ENCODE data around the gene KRT71.

DNA sequence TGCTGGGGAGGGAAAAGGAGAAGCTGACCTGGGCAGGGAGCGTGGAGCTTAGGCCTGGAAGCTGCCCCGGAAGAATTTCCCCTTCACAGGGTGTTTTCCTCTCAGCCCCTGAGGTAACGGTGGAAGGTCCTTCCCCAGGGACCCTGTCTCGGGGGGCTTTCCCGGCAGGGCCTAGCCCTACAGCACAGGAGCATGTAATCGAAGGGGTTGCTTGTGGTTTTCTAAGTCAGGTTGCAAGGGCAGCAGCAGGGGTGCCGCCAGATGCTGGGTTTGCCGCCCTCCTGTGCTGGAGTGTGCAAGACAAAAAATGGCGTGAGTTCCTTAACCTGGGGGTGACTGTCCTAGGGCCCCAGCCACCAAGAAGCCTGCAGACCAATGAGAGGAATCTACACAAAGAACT is 22.3 kb upstream of the KRT71 start:
- TF ChIP-seq CTCF (IDR thresholded peaks at IDR 0.05) (no peak), POLR2A (IDR thresholded peaks at IDR 0.05) (no peak), POLR2AphosphoS5 (IDR thresholded peaks at IDR 0.05) (no peak)

Data from sigmoid colon (tissue), 4 donors.